CD4-positive, alpha-beta memory T cell (primary cell): ENCODE measurements around the gene OLA1. TPM values are rescaled to one million over a fixed set of nuclear protein-coding genes. Genes with fewer than 3 reads are reported as not detected.

ENCODE experiments used
- CTCF ChIA-PET: fragments of 350-600 bp; sonication (Branson Sonifier 250); formaldehyde crosslinking; loops from one replicate; lab custom pipeline; 2021; ENCODE audit warnings: inconsistent platforms; ENCODE audit not compliant: partially characterized antibody; lab: Charles Lee
- POLR2A ChIA-PET: fragments of 350-600 bp; sonication (Branson Sonifier 250); formaldehyde crosslinking; loops from one replicate; lab custom pipeline; 2021; ENCODE audit not compliant: partially characterized antibody; lab: Charles Lee
- DNase-seq, 5 donors: peaks; one replicate each; pipeline versions ENCODE4 v3.0.0 to v3.0.0-alpha.2; 2020 to 2022; ENCODE audit warnings: mixed read lengths in 1 of 5
- H3K27ac ChIP-seq: one replicate; pipeline ENCODE4 v1.7.0; 2013; ENCODE audit warnings: low read depth, low read length
- H3K27me3 ChIP-seq: 2 replicates; pipeline ENCODE4 v1.7.0; 2013; ENCODE audit warnings: mild to moderate bottlenecking, low read length, moderate library complexity; ENCODE audit not compliant: insufficient read depth
- H3K36me3 ChIP-seq: 2 replicates; pipeline ENCODE4 v1.7.0; 2013; ENCODE audit warnings: mild to moderate bottlenecking, low read length, moderate library complexity; ENCODE audit not compliant: insufficient read depth
- H3K4me1 ChIP-seq: 2 replicates; pipeline ENCODE4 v1.7.0; 2013; ENCODE audit warnings: mild to moderate bottlenecking, low read length, moderate library complexity; ENCODE audit not compliant: insufficient read depth
- H3K4me3 ChIP-seq, 2 donors: one replicate each; pipeline ENCODE4 v1.7.0; 2013; ENCODE audit warnings: low read length in 2 of 2, mild to moderate bottlenecking in 1 of 2
- H3K9me3 ChIP-seq, 2 donors: one replicate each; pipeline ENCODE4 v1.7.0; 2013; ENCODE audit warnings: low read length in 2 of 2, control low read depth in 1 of 2; ENCODE audit not compliant: control insufficient read depth in 1 of 2
- H3K27ac Mint-ChIP-seq, 7 donors: one replicate each; pipeline ENCODE4 v1.8.0; 2020 to 2021; ENCODE audit warnings: mixed read lengths in 7 of 7, mild to moderate bottlenecking in 6 of 7, inconsistent platforms in 3 of 7, moderate library complexity in 3 of 7
- H3K27me3 Mint-ChIP-seq, 2 donors: one replicate each; pipeline ENCODE4 v1.8.0; 2020 to 2021; ENCODE audit warnings: mixed read lengths in 2 of 2
- H3K36me3 Mint-ChIP-seq, 2 donors: one replicate each; pipeline ENCODE4 v1.8.0; 2020 to 2021; ENCODE audit warnings: mixed read lengths in 2 of 2, inconsistent platforms in 1 of 2, mild to moderate bottlenecking in 1 of 2
- H3K4me1 Mint-ChIP-seq, 4 donors: one replicate each; pipeline ENCODE4 v1.8.0; 2020 to 2021; ENCODE audit warnings: mixed read lengths in 4 of 4, mild to moderate bottlenecking in 1 of 4
- H3K4me3 Mint-ChIP-seq, 8 donors: one replicate each; pipeline ENCODE4 v1.8.0; 2020 to 2021; ENCODE audit warnings: mixed read lengths in 8 of 8, mild to moderate bottlenecking in 7 of 8, moderate library complexity in 6 of 8, inconsistent platforms in 3 of 8
- H3K9me3 Mint-ChIP-seq, 8 donors: one replicate each; pipeline ENCODE4 v1.8.0; 2020 to 2021; ENCODE audit warnings: mixed read lengths in 8 of 8, mild to moderate bottlenecking in 5 of 8, inconsistent platforms in 3 of 8, moderate library complexity in 1 of 8
- intact Hi-C: fragments of 100-400 bp; cut with micrococcal nuclease; formaldehyde crosslinking; loops from one replicate; pipeline ENCODE4 v1.15.1; 2023
- polyA plus RNA-seq, 2 donors: library from polyadenylated mRNA; unstranded; fragments of 300-500 nt; fragmentation: Illumina TruSeq; gene quantifications; one replicate each; pipeline ENCODE4 v1.2.3, GENCODE V29; 2021
- total RNA-seq, 2 experiments: library from RNA; stranded (reverse); gene quantifications; one replicate each; pipeline ENCODE4 v1.2.3, GENCODE V29; 2021

The OLA1 gene
- total and polyA plus RNA-seq, 4 experiments from 2014 or later, result 31.1 to 77.1 (median 43.9) TPM

GRCh38 chr2:174024524-174025270, 223.6 kb downstream of the OLA1 start:
- Mint-ChIP-seq H3K9me3 (no peaks in the 10 kb centered on the region), H3K27me3 (no peaks in the 10 kb centered on the region), H3K4me3 (no peak overlapping the region), H3K27ac (no peak overlapping the region), H3K36me3 (no peaks in the 10 kb centered on the region), H3K4me1 (peaks cover 0 to 3% (median 0%) of the 10 kb centered on the region in 4 donors)
- Histone ChIP-seq H3K27me3 (no peaks in the 10 kb centered on the region), H3K9me3 (no peaks in the 10 kb centered on the region), H3K27ac (no peak overlapping the region), H3K4me1 (no peaks in the 10 kb centered on the region), H3K4me3 (no peak overlapping the region), H3K36me3 (no peaks in the 10 kb centered on the region)
- CTCF ChIA-PET, result no interaction called here
- intact Hi-C loops, result no loop called here
- DNase-seq, result no peak
- POLR2A ChIA-PET, result interaction anchor here (1.3 kb wide), 1 partner anchor 60 kb away, joined by 3 read pairs; no protein-coding TSS in a partner anchor

- intact Hi-C loops, result no loop called here
- H3K4me3 Mint-ChIP-seq, result no peak overlapping the region
These were observed 224.5 kb downstream of the OLA1 start for GRCh38 chr2:174023591-174024523.

More at GRCh38 chr2:174023591-174024523, 224.5 kb downstream of the OLA1 start:
- H3K4me3 ChIP-seq, result no peak overlapping the region
- Mint-ChIP-seq H3K4me1 (peaks cover 0 to 3% (median 0%) of the 10 kb centered on the region in 4 donors), H3K27ac (no peak overlapping the region), H3K36me3 (no peaks in the 10 kb centered on the region), H3K27me3 (peaks cover 0 to 1% of the 10 kb centered on the region in 2 donors), H3K9me3 (no peaks in the 10 kb centered on the region)
- no peak overlapping the region for H3K27ac ChIP-seq
- no peak for DNase-seq
- no peaks in the 10 kb centered on the region for H3K36me3 ChIP-seq
- H3K4me1 ChIP-seq, result no peaks in the 10 kb centered on the region
- POLR2A ChIA-PET, result no interaction called here
- CTCF ChIA-PET, result no interaction called here
- no peaks in the 10 kb centered on the region for H3K9me3 ChIP-seq
- H3K27me3 ChIP-seq, result no peaks in the 10 kb centered on the region

Other genes starting within 250 kb of the OLA1 start
- not detected for gene SP9, start 86.4 kb upstream of the OLA1 start, total RNA-seq
- not detected for gene SP9, start 86.4 kb upstream of the OLA1 start, polyA plus RNA-seq
- gene SCRN3, start 147.2 kb upstream of the OLA1 start, total RNA-seq, result 10 to 100 TPM; 14.7 to 15.2 TPM
- gene SCRN3, start 147.2 kb upstream of the OLA1 start, polyA plus RNA-seq, result 10 to 100 TPM; 10.8 to 11.7 TPM
- 10 to 100 TPM; 18.2 to 20.4 TPM for gene GPR155, start 238.5 kb upstream of the OLA1 start, total RNA-seq
- gene GPR155, start 238.5 kb upstream of the OLA1 start, polyA plus RNA-seq, result 10 to 100 TPM in 1 of 2 donors, 1 to 10 TPM in 1; 7.5 to 10.6 TPM